Epithelial cell of proximal tubule (primary cell): ENCODE measurements around the gene TUBA4A. TPM values are rescaled to one million over a fixed set of nuclear protein-coding genes. Genes with fewer than 3 reads are reported as not detected.

ENCODE experiments used
- DNase-seq: peaks from one replicate; pipeline ENCODE4 v3.0.0-alpha.2; 2011; ENCODE audit warnings: low read depth
- H3K4me3 ChIP-seq: 2 replicates; pipeline ENCODE4 v1.5.1; 2011; ENCODE audit warnings: low read depth, mild to moderate bottlenecking, low read length
- CTCF ChIP-seq: conservative IDR thresholded peaks from 2 replicates; pipeline ENCODE4 v1.5.1; 2012; ENCODE audit warnings: low read depth, mild to moderate bottlenecking, low read length
- total RNA-seq: library from RNA; depleted of rRNA; stranded (reverse); fragments of >200 nt; gene quantifications from 2 replicates; pipeline ENCODE4 v1.2.3, GENCODE V29; 2015

Gene TUBA4A
- total RNA-seq, 1 donor from 2014 or later, result 191 TPM

DNA sequence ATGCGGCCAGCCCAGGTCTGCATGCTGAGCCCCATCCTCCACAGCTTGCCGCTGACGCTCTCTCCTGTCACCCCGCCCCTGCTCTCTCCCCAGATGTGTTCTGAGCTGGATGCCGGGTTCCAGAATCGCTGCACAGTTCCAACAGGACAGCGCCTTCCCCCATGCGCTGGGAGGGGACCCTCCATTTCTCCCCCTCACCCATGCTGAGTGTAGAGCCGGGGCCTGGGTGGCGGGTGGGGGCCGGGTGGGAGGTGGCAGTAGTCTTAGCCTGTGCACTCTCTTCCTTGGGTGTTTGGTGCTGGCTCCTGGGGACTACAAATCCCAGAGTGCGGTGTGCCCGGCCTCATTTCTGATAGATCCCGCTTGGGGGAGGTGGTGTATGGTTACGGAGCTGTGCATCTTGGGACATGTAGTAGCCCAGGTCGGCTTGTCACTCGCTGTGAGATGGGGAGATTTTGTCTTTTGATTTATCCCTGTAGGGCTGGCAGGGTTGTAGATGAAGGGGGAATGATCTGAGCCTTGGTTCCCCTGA lies 32.2 kb upstream of the TUBA4A start:
- H3K4me3 ChIP-seq, result no peak overlapping the region
- DNase-seq, result no peak
- no peak for TF ChIP-seq CTCF

GRCh38 chr2:219285373-219285735 lies 31.6 kb upstream of the TUBA4A start:
- DNase-seq, result no peak
- TF ChIP-seq CTCF, result no peak
- no peak overlapping the region for H3K4me3 ChIP-seq

DNA sequence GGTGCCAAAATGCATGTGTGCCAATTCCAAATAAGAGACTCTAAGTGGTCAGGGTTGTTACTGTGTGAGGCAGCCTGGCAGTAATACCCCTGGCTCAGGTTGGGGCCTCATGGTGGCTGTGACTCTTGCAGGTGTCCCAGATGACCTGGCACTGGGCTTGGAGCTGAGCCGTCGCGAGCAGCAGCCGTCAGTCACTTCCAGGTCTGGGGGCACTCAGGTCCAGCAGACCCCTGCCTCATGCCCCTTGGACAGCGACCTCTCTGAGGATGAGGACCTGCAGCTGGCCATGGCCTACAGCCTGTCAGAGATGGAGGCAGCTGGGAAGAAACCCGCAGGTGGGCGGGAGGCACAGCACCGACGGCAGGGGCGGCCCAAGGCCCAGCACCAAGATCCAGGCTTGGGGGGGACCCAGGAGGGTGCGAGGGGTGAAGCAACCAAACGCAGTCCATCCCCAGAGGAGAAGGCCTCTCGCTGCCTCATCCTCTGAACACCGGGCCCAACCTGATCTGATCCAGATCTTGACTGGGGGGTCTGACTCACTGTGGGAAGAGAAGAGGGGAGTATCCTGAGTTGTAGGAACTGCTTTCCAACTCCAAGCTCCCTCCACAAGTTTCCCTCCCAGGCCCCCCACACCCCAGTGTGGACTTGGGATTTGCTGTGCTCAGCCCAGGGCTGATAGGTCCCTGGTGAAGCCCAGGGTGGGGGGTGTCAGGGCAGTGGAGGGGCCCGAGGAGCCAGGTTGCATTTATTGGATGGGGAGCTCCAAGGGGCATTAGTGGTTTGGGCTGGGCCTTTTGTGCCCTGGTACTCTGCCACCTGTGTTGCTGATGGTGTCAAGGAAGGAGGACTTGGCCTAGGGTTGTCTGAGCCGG lies 31.0 kb upstream of the TUBA4A start:
- DNase-seq, result no peak
- H3K4me3 ChIP-seq, result no peak overlapping the region
- TF ChIP-seq CTCF, result no peak

DNA sequence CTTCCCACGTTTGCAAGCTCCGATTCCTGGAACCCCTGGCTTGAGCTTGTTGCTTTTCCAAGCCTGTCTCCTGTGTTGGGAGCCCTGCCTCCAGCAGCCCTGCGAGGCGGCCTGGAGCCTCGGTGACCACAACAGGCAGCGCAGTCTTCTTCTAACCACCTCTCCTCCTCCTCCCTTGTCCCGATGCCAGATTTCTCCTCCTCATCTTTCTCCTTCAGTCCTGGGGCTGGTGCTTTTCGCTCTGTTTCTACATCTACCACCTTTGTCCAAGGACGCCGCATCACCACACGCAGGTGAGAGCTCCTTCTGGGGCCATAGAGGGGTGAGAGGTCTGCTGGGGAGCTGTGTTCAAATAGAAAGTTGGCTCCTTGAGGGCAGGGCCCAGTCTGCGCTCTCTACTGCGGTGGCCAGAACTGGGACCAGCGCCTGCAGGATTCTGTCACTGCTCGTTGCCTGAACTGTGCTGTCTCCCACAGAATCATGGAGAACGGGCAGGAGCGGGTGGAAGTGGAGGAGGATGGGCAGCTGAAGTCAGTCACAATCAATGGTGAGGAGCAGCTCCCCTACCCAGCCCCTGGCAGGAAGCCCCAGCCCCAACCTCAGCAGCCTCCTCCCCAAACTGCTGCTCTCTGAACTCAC lies 29.3 kb upstream of the TUBA4A start:
- no peak for DNase-seq
- H3K4me3 ChIP-seq, result no peak overlapping the region
- no peak for TF ChIP-seq CTCF

DNA sequence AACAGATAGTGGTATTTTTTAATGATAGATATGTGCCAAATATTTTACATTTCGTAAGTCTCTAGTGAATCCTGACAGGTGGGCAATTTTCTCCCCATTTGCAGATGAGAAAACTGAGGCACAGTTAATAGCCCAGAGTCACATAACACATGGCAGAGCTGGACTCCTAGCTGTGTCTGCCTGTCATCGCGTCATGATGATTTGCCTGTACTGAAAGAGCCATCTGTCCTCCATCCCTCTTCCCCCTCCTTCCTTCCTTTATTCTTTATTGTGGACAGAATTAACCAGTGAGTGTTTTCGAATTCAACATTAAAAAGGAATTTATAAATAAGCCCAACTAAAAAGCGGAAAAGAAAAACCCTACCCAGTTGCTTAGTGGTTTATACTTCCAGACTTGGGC lies 28.7 kb upstream of the TUBA4A start:
- DNase-seq, result no peak
- no peak overlapping the region for H3K4me3 ChIP-seq
- TF ChIP-seq CTCF, result no peak

DNA sequence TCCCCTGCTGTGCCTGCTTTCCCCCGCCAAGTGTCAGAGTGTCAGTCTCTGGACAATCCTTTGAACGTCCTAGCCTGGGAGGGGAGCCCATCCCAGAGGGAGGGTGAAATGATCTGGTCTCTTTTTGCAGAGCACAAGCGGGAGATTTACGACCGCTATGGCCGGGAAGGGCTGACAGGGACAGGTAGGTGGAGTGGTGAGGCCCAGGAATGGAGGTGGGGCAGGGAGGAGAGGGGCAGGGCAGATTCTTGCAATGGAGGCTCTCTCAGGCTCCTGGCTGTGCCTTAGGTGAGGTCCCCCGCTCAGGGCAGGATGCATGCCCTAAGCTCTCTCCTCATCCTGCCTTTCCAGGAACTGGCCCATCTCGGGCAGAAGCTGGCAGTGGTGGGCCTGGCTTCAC lies 27.9 kb upstream of the TUBA4A start:
- no peak for DNase-seq
- no peak overlapping the region for H3K4me3 ChIP-seq
- no peak for TF ChIP-seq CTCF
